ENCODE measurements around the gene DDX10.

GRCh38 chr11:108958368-108959104 lies 293.7 kb downstream of the DDX10 start:
- no peak for TF ChIP-seq CTCF (conservative IDR thresholded peaks at IDR 0.05; ENCODE audit: low read depth in 2 of 2)
- TF ChIP-seq EZH2 (IDR thresholded peaks at IDR 0.05; ENCODE audit: low read depth, unreplicated experiment): no peak
- no peak for TF ChIP-seq POLR2AphosphoS5 (IDR thresholded peaks at IDR 0.05; ENCODE audit: low read depth)
- TF ChIP-seq ZNF114 (CRISPR knock-in tag; IDR thresholded peaks at IDR 0.05): no peak
- TF ChIP-seq REST (IDR thresholded peaks at IDR 0.05; ENCODE audit: unreplicated experiment): no peak
